IPS-18a (cell line): ENCODE measurements around the gene PRCD.

Source experiments
- H3K27ac ChIP-seq: one replicate; pipeline ENCODE4 v1.5.1; 2013; ENCODE audit warnings: low read length
- H3K27me3 ChIP-seq: one replicate; pipeline ENCODE4 v1.6.1; 2013; ENCODE audit warnings: mild to moderate bottlenecking, low read length; ENCODE audit not compliant: control insufficient read depth, insufficient read depth
- H3K36me3 ChIP-seq: one replicate; pipeline ENCODE4 v1.6.1; 2013; ENCODE audit warnings: low read depth, low read length; ENCODE audit not compliant: control insufficient read depth
- H3K4me1 ChIP-seq: one replicate; pipeline ENCODE4 v1.6.1; 2013; ENCODE audit warnings: low read depth, low read length; ENCODE audit not compliant: control insufficient read depth
- H3K4me3 ChIP-seq: one replicate; pipeline ENCODE4 v1.5.1; 2013; ENCODE audit warnings: low read length
- H3K9ac ChIP-seq: one replicate; pipeline ENCODE4 v1.6.1; 2013; ENCODE audit warnings: mild to moderate bottlenecking, low read length, moderate library complexity
- H3K9me3 ChIP-seq: one replicate; pipeline ENCODE4 v1.6.1; 2013; ENCODE audit warnings: low read depth, low read length; ENCODE audit not compliant: control insufficient read depth

PRCD gene, protein sequence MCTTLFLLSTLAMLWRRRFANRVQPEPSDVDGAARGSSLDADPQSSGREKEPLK

GRCh38 chr17:76539631-76540271 lies at the start of gene PRCD:
Gene PRCD (plus strand): TSS chr17:76540044. CDS start chr17:76540142, 98 bp downstream.
- H3K27me3 ChIP-seq: peaks cover 48% of the 10 kb centered on the region
- no peak within 1 kb of the TSS for H3K9ac ChIP-seq
- H3K4me1 ChIP-seq: peaks cover 12% of the 10 kb centered on the region
- peak within 1 kb of the TSS; percentile 52 for H3K4me3 ChIP-seq
- H3K9me3 ChIP-seq: no peaks in the 10 kb centered on the region
- H3K27ac ChIP-seq: no peak within 1 kb of the TSS
- no peaks in the 10 kb centered on the region for H3K36me3 ChIP-seq

- H3K36me3 ChIP-seq: no peaks in the 10 kb centered on the region
- H3K4me1 ChIP-seq: peaks cover 12% of the 10 kb centered on the region
- H3K27me3 ChIP-seq: no peaks in the 10 kb centered on the region
- no peak overlapping the region for H3K9ac ChIP-seq
- no peaks in the 10 kb centered on the region for H3K9me3 ChIP-seq
- no peak overlapping the region for H3K27ac ChIP-seq
- no peak overlapping the region for H3K4me3 ChIP-seq
These were observed 49.6 kb upstream of the PRCD start for GRCh38 chr17:76490112-76490710.

GRCh38 chr17:76491271-76492122 lies 48.3 kb upstream of the PRCD start:
- no peak overlapping the region for H3K4me3 ChIP-seq
- peaks cover 12% of the 10 kb centered on the region for H3K4me1 ChIP-seq
- no peaks in the 10 kb centered on the region for H3K36me3 ChIP-seq
- H3K27ac ChIP-seq: no peak overlapping the region
- no peaks in the 10 kb centered on the region for H3K9me3 ChIP-seq
- no peak overlapping the region for H3K9ac ChIP-seq
- H3K27me3 ChIP-seq: no peaks in the 10 kb centered on the region

DNA sequence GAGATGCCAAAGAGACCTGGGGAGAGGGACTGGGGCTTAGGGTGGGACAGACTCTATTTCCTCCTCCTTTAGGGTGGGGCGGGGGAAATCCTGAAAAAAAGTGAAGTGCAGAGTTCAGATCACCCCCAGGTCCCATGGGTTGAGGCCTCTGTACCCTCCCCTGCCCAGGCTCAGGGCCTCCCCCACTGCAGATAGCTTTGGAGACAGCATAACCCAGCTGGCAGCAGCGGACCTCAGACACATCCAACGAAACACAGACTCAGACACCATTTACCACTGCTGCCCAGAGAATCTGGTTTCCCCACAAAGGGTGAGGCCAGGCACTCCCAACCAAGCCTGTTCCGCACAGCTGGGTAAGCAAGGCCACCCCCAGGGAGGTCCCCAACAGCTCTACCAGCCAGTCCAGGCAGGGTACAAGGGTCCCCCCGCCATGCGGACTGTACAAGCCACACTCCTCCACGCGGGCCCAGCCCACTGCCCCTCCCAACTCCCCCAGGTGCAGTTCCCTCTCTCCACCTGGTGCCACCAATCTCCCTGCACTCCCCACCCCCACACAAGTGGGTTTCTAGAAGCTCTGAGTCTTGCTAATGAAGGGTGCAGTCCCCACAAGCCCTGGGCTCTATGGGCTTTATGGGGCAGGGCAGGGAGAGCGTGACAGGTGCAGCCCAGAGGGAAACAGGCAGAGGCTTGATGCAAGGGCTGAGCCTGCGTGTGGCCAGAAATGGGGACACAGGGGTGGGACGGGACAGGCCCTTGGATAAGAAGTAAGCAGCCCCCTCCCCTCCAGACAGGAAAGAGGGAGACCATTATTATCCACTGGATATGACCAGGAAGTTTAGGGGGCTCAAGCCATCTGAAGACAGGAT lies 47.5 kb upstream of the PRCD start:
- Histone ChIP-seq H3K9me3 (no peaks in the 10 kb centered on the region), H3K36me3 (no peaks in the 10 kb centered on the region), H3K27me3 (no peaks in the 10 kb centered on the region), H3K4me3 (no peak overlapping the region), H3K9ac (no peak overlapping the region), H3K4me1 (peaks cover 15% of the 10 kb centered on the region), H3K27ac (no peak overlapping the region)

DNA sequence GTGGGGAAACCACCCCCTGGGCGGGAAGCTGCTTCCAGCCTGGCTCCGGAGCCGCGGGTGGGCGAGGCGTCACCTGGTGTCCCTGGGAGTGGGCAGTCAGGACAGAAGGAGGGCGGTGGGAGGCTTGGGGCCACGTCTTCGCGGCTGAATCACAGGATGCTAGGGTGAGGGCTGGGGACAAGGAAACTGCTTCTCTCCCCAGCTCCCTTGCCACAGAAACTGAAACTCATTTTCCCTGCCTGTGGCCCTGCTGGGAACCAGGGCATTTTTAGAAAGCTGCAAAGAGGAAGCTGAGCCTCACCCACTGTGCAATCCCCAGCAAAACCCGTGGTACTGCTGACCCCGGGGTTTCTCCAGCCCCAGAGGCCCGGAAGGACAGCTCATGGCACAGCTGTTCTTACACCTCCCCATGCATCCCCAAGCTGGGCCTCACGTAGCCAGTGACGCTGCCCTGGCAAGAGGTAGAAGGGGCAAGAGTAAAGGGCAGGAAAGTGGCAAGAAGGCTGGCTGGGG lies 46.8 kb upstream of the PRCD start:
- H3K9ac ChIP-seq: no peak overlapping the region
- no peaks in the 10 kb centered on the region for H3K36me3 ChIP-seq
- H3K27ac ChIP-seq: no peak overlapping the region
- peaks cover 22% of the 10 kb centered on the region for H3K4me1 ChIP-seq
- no peaks in the 10 kb centered on the region for H3K27me3 ChIP-seq
- no peaks in the 10 kb centered on the region for H3K9me3 ChIP-seq
- H3K4me3 ChIP-seq: no peak overlapping the region

DNA sequence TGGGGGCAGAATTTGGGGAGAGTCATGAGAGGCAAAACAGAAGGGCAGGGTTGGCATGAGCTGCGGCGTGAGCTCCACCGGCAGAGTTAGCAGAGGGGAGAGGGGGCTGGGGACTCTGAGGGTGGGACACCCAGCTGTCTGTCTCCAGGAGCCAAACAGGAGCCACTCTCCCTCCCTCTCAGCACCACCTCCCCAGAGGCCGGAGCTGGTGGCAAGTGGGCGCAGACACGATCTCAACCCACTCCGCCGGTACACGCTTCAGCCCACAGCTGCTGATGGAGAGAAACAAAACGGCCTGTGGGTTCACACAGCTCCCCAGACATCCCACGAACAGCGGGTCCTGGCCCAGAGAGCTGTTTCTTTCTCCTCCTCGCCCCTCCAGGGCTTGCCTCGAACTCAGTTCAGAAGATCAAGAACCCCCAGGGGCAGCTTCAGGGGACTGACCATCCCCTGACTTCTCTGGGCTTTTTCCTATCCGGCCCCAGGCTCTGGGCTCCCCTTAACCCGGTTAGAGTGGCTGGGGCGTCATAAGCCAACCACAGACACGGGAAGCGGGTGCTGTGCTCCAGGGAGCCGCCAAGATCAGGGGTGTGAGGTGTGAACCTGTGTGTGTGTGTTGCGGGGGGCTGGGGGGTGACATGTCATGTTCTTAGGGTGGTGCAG lies 46.2 kb upstream of the PRCD start:
- Histone ChIP-seq H3K36me3 (no peaks in the 10 kb centered on the region), H3K27ac (no peak overlapping the region), H3K4me3 (no peak overlapping the region), H3K27me3 (no peaks in the 10 kb centered on the region), H3K4me1 (peaks cover 28% of the 10 kb centered on the region), H3K9ac (no peak overlapping the region), H3K9me3 (no peaks in the 10 kb centered on the region)

- no peak overlapping the region for H3K4me3 ChIP-seq
- no peaks in the 10 kb centered on the region for H3K9me3 ChIP-seq
- peaks cover 44% of the 10 kb centered on the region for H3K4me1 ChIP-seq
- H3K9ac ChIP-seq: no peak overlapping the region
- H3K27me3 ChIP-seq: peaks cover 11% of the 10 kb centered on the region
- no peak overlapping the region for H3K27ac ChIP-seq
- no peaks in the 10 kb centered on the region for H3K36me3 ChIP-seq
These were observed 44.0 kb upstream of the PRCD start for GRCh38 chr17:76495663-76496400.

- no peak overlapping the region for H3K4me3 ChIP-seq
- H3K27me3 ChIP-seq: peaks cover 11% of the 10 kb centered on the region
- no peaks in the 10 kb centered on the region for H3K36me3 ChIP-seq
- H3K9me3 ChIP-seq: no peaks in the 10 kb centered on the region
- no peak overlapping the region for H3K9ac ChIP-seq
- no peak overlapping the region for H3K27ac ChIP-seq
- peaks cover 44% of the 10 kb centered on the region for H3K4me1 ChIP-seq
These were observed 43.4 kb upstream of the PRCD start for GRCh38 chr17:76496464-76496863.

DNA sequence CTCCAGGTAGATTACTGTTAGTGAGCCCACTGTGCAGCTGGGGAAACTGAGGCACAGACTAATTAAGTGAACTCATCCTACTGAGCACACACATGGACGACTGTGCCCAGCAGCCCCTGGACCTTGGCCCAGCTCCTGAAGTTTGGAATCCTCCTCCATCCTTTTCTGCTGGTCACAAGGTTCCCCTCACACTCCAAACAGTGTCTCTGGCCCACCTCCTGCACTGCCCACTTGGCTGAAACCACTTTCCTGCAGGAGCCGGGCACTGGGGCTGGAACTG lies 42.2 kb upstream of the PRCD start:
- Histone ChIP-seq H3K9ac (no peak overlapping the region), H3K9me3 (no peaks in the 10 kb centered on the region), H3K4me1 (peaks cover 46% of the 10 kb centered on the region), H3K27me3 (peaks cover 11% of the 10 kb centered on the region), H3K4me3 (no peak overlapping the region), H3K27ac (no peak overlapping the region), H3K36me3 (no peaks in the 10 kb centered on the region)
